HepG2 (cell line): ENCODE results near the gene HLA-B. TPM values are rescaled to one million over a fixed set of nuclear protein-coding genes. Genes with fewer than 3 reads are reported as not detected.

Source experiments
- ELK4 ChIP-seq: sonication (generic); formaldehyde crosslinking; IDR thresholded peaks from 2 replicates; pipeline ENCODE4 v1.9.0; 2021; ENCODE audit warnings: missing genetic modification reagents, borderline replicate concordance
- RBM39 ChIP-seq: fragments of 200-400 bp; formaldehyde crosslinking; IDR thresholded peaks from one replicate; pipeline ENCODE4 v1.6.1; 2018; ENCODE audit warnings: antibody characterized with exemption, mild to moderate bottlenecking, low read depth, low read length; ENCODE audit not compliant: poor library complexity, severe bottlenecking
- ZBTB7B ChIP-seq: sonication (generic); formaldehyde crosslinking; IDR thresholded peaks from 2 replicates; pipeline ENCODE4 v1.4.0; 2020; ENCODE audit warnings: missing genetic modification reagents
- ZNF276 ChIP-seq: sonication (generic); formaldehyde crosslinking; IDR thresholded peaks from 2 replicates; pipeline ENCODE4 v1.4.0; 2020; ENCODE audit warnings: mild to moderate bottlenecking, low read depth, missing genetic modification reagents
- ZNF282 ChIP-seq: fragments of 450-650 bp; IDR thresholded peaks from 2 replicates; pipeline ENCODE4 v1.6.1; 2018; ENCODE audit not compliant: partially characterized antibody
- ZNF576 ChIP-seq: sonication (generic); formaldehyde crosslinking; IDR thresholded peaks from 2 replicates; pipeline ENCODE4 v1.4.0; 2020; ENCODE audit warnings: mild to moderate bottlenecking, missing genetic modification reagents
- ZNF674 ChIP-seq: sonication (generic); formaldehyde crosslinking; IDR thresholded peaks from 2 replicates; pipeline ENCODE4 v1.5.0; 2020; ENCODE audit warnings: low read depth, mild to moderate bottlenecking, missing genetic modification reagents
- ZNF83 ChIP-seq: sonication (generic); formaldehyde crosslinking; IDR thresholded peaks from 2 replicates; pipeline ENCODE4 v1.4.0; 2020; ENCODE audit warnings: missing genetic modification reagents, mild to moderate bottlenecking, borderline replicate concordance
- ZNF878 ChIP-seq: sonication (generic); formaldehyde crosslinking; IDR thresholded peaks from 2 replicates; pipeline ENCODE4 v1.8.1; 2023; ENCODE audit warnings: mild to moderate bottlenecking, missing genetic modification reagents, moderate library complexity
- polyA plus RNA-seq, 8 experiments: library from polyadenylated mRNA; depleted of rRNA in 3 of 8; stranded (reverse) in 7 of 8; unstranded in 1 of 8; fragments of >200 nt; fragmentation: Illumina TruSeq in 4 of 8; extraction: Trizol in 4 of 8; gene quantifications; 2 replicates each; pipeline versions ENCODE4 v1.2.1 to v1.2.3, GENCODE V29; 2011 to 2016; ENCODE audit warnings: low read depth in 4 of 8, missing spikeins in 1 of 8, mixed read lengths in 1 of 8; ENCODE audit not compliant: insufficient read depth in 1 of 8
- total RNA-seq, 5 experiments: library from RNA; depleted of rRNA; stranded (reverse); fragments of >200 nt; fragmentation: Illumina TruSeq; extraction: Trizol; gene quantifications; 2 replicates each; pipeline ENCODE4 v1.2.3, GENCODE V29; 2016; ENCODE audit warnings: low read depth in 1 of 5
- TF ChIP-seq, protein P1 (sequence below): sonication (generic); formaldehyde crosslinking; IDR thresholded peaks from 2 replicates; pipeline ENCODE4 v1.4.0; 2020; ENCODE audit warnings: low read depth, missing genetic modification reagents
- TF ChIP-seq, protein P2 (sequence below): sonication (generic); formaldehyde crosslinking; IDR thresholded peaks from 2 replicates; pipeline ENCODE4 v1.4.0; 2020; ENCODE audit warnings: mild to moderate bottlenecking, missing genetic modification reagents

The HLA-B gene
- total and polyA plus RNA-seq, 2 of the 13 experiments (the other 11 are each of a cell fraction or from before 2014, with no cell fraction given): 35.3 to 88.9 TPM

- TF ChIP-seq ZBTB7B (CRISPR knock-in tag) (peak; percentile 85), ZNF276 (CRISPR knock-in tag) (peak; percentile 25; the same call in 1 of the 2 replicates), ZNF576 (CRISPR knock-in tag) (no peak; the same call in 1 of the 2 replicates), ELK4 (CRISPR knock-in tag) (no peak; the same call in 1 of the 2 replicates), ZNF674 (0 out of 2 replicates have a peak, but pooled peaks have one; percentile 50), ZNF83 (CRISPR knock-in tag) (peak; percentile 27; the same call in 1 of the 2 replicates), ZNF282 (no peak), RBM39 (peak; percentile 93), ZNF878 (no peak)
- TF ChIP-seq, protein P1, sequence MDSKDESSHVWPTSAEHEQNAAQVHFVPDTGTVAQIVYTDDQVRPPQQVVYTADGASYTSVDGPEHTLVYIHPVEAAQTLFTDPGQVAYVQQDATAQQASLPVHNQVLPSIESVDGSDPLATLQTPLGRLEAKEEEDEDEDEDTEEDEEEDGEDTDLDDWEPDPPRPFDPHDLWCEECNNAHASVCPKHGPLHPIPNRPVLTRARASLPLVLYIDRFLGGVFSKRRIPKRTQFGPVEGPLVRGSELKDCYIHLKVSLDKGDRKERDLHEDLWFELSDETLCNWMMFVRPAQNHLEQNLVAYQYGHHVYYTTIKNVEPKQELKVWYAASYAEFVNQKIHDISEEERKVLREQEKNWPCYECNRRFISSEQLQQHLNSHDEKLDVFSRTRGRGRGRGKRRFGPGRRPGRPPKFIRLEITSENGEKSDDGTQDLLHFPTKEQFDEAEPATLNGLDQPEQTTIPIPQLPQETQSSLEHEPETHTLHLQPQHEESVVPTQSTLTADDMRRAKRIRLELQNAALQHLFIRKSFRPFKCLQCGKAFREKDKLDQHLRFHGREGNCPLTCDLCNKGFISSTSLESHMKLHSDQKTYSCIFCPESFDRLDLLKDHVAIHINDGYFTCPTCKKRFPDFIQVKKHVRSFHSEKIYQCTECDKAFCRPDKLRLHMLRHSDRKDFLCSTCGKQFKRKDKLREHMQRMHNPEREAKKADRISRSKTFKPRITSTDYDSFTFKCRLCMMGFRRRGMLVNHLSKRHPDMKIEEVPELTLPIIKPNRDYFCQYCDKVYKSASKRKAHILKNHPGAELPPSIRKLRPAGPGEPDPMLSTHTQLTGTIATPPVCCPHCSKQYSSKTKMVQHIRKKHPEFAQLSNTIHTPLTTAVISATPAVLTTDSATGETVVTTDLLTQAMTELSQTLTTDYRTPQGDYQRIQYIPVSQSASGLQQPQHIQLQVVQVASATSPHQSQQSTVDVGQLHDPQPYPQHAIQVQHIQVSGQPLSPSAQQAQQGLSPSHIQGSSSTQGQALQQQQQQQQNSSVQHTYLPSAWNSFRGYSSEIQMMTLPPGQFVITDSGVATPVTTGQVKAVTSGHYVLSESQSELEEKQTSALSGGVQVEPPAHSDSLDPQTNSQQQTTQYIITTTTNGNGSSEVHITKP (CRISPR knock-in tag): peak; percentile 55; the same call in 1 of the 2 replicates
- TF ChIP-seq, protein P2, sequence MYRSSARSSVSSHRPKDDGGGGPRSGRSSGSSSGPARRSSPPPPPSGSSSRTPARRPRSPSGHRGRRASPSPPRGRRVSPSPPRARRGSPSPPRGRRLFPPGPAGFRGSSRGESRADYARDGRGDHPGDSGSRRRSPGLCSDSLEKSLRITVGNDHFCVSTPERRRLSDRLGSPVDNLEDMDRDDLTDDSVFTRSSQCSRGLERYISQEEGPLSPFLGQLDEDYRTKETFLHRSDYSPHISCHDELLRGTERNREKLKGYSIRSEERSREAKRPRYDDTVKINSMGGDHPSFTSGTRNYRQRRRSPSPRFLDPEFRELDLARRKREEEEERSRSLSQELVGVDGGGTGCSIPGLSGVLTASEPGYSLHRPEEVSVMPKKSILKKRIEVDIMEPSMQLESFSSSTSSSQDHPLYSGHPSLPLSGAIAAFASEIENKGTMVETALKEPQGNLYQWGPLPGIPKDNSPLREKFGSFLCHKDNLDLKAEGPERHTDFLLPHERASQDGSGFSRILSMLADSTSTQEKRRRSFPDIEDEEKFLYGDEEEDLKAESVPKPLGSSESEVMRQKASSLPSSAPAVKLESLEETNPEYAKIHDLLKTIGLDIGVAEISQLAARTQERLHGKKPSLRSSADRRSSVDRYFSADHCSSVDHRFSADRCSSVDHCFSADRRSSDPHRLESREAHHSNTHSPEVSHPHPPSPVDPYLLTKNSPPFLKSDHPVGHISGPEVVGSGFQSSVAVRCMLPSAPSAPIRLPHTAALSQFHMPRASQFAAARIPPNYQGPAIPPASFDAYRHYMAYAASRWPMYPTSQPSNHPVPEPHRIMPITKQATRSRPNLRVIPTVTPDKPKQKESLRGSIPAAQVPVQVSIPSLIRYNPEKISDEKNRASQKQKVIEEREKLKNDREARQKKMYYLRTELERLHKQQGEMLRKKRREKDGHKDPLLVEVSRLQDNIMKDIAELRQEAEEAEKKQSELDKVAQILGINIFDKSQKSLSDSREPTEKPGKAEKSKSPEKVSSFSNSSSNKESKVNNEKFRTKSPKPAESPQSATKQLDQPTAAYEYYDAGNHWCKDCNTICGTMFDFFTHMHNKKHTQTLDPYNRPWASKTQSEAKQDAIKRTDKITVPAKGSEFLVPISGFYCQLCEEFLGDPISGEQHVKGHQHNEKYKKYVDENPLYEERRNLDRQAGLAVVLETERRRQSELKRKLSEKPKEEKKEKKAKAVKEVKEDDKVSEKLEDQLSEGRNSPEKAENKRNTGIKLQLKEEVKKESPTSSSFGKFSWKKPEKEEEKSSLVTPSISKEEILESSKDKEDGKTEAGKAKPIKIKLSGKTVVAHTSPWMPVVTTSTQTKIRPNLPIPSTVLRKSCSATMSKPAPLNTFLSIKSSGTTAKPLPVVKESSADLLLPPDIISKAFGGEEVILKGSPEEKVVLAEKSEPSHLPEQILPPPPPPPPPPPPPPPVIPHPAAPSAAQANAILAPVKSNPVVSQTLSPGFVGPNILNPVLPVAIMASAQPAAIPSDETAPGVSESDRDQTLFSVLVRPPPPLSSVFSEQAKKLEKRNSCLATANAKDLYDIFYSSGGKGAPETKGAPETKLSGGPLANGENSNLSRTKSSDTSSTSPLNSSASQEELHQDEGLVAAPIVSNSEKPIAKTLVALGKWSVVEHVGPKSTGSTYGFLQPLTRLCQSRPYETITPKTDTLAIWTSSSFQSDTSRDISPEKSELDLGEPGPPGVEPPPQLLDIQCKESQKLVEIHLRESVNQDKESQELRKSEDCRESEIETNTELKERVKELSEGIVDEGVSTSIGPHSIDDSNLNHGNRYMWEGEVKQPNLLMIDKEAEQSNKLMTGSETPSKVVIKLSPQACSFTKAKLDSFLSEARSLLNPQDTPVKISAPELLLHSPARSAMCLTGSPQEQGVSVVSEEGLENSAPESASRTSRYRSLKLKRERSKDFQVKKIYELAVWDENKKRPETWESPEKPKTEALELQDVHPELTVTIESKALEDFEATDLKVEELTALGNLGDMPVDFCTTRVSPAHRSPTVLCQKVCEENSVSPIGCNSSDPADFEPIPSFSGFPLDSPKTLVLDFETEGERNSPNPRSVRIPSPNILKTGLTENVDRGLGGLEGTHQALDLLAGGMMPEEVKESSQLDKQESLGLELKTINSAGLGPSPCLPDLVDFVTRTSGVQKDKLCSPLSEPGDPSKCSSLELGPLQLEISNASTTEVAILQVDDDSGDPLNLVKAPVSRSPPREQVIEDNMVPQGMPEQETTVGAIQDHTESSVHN (CRISPR knock-in tag): no peak
Measured at GRCh38 chr6:31403283-31404060, 46.5 kb upstream of the HLA-B start, which contains the start of gene MICA (continued).
